ENCODE measurements around the gene CYP2W1.

- TF ChIP-seq TFCP2L1 (CRISPR knock-in tag; IDR thresholded peaks at IDR 0.05) (no peak), NPAS2 (CRISPR knock-in tag; IDR thresholded peaks at IDR 0.05; ENCODE audit: borderline replicate concordance) (no peak), SREBF2 (IDR thresholded peaks at IDR 0.05) (no peak), HDAC2 (IDR thresholded peaks at IDR 0.05) (no peak), POLR2A (IDR thresholded peaks at IDR 0.05; ENCODE audit: low read length) (no peak), MAFK (IDR thresholded peaks at IDR 0.05; ENCODE audit: partially characterized antibody) (no peak), CEBPB (IDR thresholded peaks at IDR 0.05) (no peak), RFX5 (IDR thresholded peaks at IDR 0.05) (no peak), CTCF (IDR thresholded peaks at IDR 0.05) (no peak), USF2 (IDR thresholded peaks at IDR 0.05) (no peak), CHD4 (IDR thresholded peaks at IDR 0.05; ENCODE audit: borderline replicate concordance) (no peak), SMC3 (IDR thresholded peaks at IDR 0.05) (no peak)
These were observed 14.7 kb downstream of the CYP2W1 start for GRCh38 chr7:997404-998395.
